GM19025 (cell line): Measurements from ENCODE around the gene TEF.
"Not testable (repeated sequence)": the region's sequence is repeated elsewhere in the genome, so short reads cannot be mapped to it uniquely, and the experiment has no call there.

ENCODE experiments used
- ATAC-seq: cut with Tn5 transposase; IDR thresholded peaks from one replicate; pipeline ENCODE4 v1.9.1; 2021; ENCODE audit warnings: mild to moderate bottlenecking, low read depth, moderate library complexity; ENCODE audit not compliant: unreplicated experiment

Gene TEF

DNA sequence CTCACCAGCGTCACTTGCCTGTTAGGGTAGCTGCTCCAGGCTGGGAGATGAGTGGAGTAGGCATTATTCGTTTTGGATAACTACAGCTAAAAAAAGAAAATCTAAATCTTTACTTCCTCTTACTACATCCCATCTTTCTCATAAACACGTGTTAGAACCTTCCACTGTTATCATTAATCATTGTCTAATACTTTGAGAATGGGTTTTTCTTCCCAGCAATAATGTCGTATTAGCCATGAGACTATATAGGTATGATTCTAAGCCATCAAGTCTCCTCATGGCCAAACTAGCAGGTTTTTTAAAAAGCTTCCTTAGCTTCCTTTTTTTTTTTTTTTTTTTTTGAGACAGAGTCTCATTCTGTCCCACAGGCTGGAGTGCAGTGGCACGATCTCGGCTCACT lies 3.9 kb upstream of the TEF start:
- no peak for ATAC-seq

DNA sequence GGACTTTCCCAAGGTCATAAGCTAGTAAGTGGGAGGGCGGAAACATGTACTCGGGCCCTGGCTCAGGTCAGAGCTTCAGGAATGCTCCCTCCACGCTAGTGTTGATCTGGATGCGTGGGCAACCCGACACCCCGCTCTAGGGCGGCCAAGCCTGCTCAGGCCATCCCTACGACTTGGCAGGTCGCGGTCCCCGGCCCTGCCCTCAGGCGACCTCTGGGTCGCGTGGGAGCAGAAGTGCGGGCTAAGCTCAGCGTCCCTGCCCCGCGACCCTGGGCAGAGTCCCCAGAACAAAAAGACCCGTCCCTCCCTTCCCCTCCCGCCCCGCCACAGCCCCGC lies 781 bp upstream of the TEF start:
- ATAC-seq = peak; percentile 5

DNA sequence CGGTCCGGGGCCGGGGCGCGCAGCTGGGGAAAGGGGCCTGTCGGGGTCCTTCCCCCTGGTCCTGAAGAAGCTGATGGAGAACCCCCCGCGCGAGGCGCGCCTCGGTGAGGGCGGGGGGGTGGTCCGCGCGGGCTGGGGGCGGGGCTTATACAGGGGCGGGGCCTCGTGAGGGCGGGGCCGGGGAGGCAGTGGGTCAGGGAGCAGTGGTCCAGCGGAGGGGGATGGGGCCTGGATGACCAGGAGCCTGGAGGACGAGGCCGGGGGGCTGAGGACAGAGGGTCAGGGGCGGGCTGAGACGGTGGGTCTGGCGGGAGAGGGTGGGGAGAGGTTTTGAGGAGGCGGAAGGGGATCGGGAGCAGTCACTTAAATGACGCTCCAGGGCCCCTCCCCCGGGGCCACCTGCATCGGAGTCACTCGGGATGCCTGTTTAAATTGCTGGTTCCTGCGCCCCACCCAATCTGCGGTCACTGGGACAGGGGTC lies 396 bp downstream of the TEF start:
- peak; percentile 27 for ATAC-seq

DNA sequence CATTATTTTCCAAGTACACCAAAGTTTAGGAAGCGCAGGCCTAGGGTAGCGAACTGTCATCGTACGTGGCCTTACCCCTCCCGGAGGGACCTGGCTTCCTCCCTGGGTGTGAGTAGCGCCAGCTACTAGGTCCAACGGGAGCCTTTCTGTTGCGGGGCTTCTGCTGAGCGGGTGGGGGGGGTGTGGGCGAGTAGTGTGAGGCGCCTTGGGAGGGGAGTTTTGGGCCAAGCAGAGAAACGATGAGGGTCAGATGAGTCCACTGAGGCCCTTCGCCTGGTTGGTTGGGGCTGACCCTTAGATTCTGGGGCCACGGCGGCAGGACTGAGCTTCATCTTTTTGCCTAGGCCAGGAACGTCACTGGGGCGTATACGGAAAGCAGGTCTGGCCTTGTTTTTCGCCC lies 868 bp downstream of the TEF start:
- no peak for ATAC-seq

DNA sequence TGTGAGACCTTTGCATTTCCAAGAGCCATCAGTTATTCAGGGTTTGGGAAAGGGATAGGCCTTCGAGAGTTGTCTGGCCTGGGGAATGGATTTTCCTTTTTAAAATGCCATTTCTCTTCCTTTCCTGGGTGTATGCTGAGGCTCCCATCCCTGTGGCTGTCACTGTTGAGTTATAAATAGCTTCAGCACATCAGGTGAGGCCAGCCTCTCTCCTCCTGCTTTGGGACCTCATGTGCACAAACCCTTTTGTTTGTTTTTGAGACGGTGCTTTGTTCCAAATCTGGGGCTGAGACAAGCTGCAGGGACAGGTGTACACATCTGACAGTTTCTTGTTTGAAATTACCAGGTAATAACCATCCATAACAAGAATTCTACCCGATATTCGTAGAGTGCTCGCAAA lies 1.3 kb downstream of the TEF start:
- ATAC-seq = no peak

DNA sequence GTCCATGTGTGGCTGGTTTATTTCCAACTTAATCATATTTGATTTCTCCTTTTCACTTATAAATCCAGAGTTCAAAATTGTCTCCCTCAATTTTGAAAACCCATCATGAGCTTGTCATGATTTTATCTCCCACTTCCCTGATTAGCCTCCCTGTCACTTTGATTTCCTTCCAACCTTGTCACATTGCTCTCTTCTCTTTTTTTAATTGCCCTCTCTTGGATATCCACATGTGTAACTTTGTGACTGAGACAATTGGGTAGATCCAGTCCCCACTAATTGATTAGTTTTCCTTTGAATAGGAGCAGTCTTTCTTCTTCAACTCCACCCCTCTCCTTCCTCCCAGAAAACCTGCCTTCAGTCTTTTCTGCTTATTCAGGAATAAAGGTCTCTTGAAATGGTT lies 2.4 kb downstream of the TEF start:
- no peak for ATAC-seq

DNA sequence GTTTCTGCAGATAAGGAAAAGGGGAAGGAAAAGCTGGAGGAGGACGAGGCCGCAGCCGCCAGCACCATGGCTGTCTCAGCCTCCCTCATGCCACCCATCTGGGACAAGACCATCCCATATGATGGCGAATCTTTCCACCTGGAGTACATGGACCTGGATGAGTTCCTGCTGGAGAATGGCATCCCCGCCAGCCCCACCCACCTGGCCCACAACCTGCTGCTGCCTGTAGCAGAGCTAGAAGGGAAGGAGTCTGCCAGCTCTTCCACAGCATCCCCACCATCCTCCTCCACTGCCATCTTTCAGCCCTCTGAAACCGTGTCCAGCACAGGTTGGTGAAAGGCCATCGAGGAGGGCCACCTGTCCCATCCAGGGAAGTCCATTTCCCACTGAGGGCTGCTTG lies 5.6 kb downstream of the TEF start:
- ATAC-seq = no peak

DNA sequence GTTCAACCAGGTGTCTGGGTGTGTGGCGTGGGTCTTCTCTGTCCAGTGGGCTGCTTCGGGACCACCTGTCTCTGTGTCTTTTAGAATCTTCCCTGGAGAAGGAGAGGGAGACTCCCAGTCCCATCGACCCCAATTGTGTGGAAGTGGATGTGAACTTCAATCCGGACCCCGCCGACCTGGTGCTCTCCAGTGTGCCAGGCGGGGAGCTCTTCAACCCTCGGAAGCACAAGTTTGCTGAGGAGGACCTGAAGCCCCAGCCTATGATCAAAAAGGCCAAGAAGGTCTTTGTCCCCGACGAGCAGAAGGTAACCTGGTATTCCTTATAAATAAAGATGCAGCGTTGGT lies 12.2 kb downstream of the TEF start:
- no peak for ATAC-seq

DNA sequence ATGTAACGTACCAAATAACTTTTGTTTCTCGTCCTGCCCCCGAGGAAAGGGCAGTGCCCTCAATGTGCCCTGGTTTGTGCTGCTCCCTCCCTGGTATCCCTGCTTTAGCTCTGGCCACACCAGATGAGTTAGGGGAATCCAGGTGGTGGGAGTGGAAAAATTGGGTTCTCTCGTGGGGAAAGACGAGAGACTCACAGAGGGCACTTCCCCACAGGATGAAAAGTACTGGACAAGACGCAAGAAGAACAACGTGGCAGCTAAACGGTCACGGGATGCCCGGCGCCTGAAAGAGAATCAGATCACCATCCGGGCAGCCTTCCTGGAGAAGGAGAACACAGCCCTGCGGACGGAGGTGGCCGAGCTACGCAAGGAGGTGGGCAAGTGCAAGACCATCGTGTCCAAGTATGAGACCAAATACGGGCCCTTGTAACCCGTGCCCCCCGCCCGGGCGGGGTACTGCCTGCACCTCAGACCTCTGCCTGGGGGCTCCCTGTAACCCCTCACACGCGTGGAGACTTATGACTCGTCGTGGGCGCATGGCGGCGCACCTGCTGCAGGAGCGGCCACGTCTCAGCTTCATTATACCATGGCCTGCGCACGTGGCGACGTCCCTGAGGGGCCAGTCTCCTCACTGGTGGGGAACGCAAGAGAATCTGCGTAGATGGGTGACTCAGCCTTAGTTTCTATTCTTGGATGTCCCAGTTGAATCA lies 13.9 kb downstream of the TEF start:
- ATAC-seq = no peak

DNA sequence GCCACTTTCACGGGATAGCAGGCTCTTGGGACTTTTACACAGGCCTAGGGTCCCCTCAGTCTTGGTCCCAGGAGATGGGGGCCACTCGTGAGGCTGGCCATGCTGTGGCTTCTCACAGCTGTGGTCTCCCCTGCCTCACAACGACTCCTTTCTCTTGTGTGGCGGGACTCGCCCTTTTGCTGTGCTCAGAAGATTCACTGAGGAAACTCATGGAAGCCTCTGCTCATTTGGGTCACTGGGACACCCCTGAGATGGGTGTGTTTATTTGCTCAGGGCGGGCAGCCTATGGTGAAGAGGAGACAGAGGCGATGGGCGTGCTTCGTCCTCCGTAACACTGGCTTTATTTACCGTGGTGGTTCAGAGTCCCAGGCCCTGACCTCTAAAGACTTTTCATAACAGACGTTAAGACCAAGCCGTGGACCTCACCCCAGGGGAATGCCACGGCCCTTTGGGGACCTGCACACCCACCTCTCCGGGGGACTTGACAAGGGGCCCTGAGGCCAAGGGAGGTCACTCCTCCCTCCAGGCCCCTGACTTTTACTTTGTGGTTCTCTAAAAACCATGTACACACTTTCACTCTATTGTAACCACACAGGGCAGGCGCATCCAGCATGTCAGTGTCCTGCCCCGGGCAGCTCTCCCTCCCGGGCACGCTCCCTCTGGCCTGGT lies 15.5 kb downstream of the TEF start:
- ATAC-seq = no peak

DNA sequence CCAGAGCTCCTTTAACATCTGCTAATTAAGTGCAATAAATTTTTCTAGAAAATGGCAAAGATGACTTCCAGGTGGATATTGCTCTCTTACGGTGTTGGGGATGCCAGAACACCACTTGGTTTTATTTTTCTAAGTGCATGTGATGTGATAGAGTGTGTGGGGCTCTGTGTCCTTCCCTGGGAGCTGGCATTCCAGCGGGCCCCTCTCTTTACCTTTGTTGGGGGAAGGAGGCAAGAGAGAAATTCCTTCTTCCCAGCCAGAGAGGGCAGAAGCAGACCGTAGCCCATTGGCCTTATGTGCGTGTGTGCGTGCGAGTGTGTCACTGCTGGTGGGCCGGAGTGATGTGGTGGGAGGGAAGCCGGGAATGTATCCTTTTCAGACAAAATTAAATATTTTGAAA lies 17.2 kb downstream of the TEF start:
- ATAC-seq = no peak

DNA sequence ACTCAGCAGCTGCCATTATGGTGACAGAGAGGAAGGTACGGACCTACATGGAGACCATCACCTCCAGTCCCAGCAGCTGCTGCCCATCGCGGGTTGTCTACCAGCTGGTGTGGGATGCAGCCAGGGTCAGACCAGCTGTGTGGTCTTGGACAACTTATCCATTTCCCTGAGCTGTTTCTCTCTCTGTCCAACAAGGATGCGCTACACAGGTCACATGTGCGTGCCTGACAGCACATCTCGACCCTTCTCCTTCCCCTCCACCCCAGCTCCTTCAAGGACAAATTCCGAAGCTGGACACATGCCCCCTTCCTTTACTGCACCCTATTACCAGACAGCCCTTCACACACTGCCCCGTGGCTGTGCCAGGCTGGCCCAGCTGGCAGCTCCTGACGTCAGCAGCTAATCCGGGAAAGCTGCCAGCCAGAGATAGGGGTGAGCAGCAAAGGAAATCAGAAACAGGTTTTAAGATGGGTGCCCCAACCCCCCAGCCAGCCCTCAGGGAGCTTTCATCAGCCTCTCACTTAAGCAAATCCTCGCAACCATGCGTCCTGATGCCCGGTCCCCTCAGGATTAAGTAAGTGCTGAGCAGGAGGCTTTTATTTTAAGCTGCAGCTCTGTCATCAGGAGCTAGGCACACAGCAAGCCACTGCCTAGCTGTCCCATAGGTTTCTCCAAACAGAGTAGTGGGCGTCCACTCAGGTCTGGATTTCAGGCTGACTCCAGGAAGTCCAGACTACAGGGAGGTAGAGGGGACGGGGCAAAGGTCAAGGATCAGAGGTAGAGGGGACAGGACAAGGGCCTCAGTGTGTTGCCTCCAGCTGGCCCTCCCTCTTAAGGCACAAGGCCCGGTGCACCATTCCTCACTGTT lies 20.3 kb downstream of the TEF start:
- ATAC-seq = no peak

DNA sequence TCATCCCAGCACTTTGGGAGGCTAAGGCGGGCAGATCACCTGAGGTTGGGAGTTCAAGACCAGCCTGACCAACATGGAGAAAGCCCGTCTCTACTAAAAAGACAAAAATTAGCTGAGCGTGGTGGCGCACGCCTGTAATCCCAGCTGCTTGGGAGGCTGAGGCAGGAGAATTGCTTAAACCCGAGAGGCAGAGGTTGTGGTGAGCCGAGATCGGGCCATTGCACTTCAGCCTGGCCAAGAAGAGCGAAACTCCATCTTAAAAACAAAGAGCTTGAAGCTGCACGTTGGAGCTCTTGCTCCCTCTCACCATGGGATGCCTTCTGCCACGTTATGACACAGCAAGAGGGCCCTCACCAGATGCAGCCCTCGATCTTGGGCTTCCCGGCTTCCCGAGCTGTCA lies 21.1 kb downstream of the TEF start:
- ATAC-seq = not testable (repeated sequence)

DNA sequence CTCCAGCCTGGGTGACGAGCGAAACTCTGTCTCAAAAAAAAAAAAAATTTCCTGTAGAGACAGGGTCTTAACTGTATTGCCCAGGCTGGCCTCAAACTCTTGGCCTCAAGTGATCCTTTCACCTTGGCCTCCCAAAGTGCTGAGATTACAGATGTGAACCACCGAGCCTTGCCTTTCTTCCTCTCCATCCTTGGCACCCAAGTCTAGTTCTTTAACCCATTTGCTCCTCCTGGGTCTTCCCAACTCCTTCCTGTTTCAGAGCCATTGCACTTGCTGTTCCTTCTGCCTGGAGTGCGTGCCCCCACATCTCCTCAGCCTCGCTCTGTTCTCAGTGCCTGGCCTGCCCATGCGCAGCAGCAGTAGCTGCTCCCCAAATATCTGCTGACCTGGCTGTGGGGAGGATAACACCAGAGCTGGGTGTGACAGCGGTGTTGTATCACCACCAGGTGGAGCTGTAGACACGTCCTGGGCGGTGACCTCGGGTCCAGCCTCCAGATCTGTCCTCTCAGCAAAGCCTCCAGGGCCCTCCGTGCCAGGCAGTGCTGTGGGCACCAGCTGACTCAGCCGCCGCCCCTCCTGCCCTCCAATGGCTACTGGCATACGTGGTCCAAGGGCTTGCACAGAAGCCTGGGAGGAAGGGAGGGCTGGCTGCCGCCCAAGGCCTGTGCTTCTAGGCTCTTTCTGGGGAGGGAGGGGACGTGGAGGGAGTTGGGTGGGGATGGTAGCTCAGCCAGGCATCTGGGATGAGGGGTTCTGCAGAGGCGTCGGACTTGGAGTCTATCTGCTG lies 22.0 kb downstream of the TEF start:
- ATAC-seq = peak; percentile 55

DNA sequence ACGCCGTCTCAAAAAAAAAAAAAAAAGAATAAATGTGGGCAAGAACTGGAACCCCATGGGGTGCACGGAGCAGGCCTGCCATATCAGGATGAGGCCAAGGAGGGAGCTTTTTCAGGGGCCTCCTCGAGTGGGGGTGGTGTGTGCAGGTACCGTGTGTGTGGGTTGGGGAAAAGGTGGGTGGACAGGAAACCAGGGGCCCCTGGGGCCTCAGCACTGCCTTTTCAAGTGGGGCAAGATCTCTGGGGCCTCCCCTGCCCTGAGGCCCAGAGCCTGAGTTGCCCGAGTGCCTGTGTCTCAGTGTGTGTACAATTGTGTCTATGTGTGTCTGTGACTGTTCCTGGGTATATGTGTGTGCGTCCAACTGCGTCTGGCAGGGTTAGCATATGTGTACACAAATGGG lies 23.8 kb downstream of the TEF start:
- ATAC-seq = no peak

DNA sequence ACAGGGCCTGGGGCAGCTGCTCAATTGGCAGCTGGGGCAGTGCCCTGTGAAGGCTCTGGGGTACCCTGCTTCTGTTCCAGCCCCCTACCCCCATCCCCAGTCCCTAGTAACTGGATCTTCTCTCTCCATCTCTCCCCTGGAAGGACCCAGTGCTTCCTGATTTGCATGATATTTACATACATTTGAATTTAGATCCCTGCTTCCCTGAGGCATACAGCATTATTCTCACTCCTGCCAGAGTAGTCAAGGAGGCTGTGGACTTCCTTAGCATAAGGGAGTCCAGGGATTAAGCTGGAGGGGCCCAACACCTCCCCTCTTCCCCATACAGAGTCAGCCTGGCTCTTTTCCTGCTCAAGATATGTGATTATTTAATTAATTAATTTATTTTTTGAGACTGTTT lies 24.7 kb downstream of the TEF start:
- no peak for ATAC-seq

DNA sequence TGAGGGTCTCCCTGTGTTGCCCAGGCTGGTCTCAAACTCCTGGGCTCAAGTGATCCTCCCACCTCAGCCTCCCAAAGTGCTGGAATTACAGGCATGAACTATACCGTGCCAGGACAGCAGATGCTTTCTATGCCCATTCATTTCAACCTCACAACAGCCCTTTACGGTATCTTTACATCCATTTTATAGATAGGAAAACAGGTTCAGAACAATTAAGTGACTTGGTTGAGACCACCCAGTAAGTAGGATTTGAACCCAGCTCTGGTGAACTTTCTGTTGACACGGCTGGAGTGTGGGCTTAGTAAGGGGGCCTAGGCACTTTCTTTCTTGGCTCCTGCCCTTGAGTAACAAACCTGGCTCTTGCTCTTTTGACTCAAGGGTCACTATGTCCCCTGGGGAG lies 25.7 kb downstream of the TEF start:
- no peak for ATAC-seq

DNA sequence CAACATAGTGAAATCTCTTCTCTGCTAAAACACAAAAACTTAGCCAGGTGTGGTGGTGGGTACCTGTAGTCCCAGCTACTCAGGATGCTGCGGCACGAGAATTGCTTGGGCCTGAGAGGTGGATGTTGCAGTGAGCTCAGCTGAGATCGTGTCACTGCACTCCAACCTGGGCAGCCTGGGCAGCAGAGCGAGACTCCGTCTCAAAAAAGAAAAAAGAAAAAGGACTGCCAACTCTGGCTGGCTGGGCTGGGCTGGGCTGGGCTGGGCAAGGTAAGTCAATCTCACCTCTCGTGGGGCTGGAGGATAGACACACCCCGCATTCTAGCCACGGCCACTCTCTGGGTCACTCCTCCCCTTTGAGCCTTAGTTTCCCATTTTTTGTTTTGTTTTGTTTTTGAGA lies 26.9 kb downstream of the TEF start:
- ATAC-seq = no peak

DNA sequence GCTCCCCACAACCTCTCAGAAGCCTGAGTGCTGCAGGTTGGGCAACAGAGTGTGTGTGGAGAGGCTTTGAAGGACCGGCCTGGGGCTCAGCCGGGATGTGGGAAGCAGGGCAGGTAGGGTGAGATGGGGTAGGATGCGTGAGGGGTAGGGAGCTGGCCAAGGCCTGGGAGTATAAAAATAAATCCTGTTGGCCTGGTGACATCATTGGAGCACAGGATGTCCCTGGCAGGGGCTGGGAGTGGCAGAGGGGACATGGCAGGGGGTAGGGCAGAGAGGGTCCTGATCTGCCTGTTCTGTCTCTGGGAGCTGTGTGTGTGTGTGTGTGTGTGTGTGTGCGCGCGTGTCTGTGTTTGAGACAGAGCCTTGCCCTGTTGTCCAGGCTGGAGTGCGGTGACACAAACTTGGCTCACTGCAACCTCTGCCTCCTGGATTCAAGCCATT lies 28.6 kb downstream of the TEF start:
- no peak for ATAC-seq

DNA sequence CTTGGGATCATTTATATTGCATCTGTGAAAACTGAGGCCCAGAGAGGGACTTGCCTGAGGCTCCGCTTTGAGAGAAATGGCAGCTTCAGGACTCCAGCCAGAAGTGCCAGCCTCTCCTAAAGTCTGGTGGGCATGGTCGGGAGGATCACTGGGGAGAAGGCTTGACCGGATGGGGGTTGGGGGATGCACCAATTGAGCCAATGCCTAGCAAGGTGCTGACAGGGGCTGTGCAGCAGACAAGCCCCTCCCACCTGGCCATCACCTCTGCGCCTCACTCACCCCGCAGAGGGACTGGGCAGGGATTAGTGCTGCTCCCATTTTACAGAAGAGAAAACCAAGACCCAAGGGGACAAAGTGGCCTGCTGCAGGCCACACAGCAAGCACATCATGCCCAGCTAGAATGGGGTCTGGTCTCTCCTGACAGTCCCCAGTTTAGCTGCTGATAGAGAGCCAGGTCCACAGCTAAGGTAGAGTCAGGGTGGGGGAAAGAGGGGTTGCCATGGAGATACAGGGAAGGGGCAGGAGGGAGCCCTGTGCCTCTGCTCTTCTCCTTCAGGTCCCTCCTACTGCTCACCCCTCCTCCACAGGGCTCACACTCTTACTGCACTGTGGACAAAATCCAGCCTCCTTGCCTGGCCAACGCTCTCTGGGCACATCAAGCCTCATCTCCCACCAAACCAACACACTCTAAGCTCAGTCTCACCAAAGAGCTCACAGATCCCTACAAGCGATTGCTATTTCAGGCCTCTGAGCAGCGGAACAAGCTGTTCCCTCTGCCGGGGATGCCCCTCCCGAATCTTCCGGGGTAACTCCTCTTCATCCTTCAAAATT lies 29.5 kb downstream of the TEF start:
- ATAC-seq = no peak
